ENCODE data around the gene AIM2. TPM values are rescaled to one million over a fixed set of nuclear protein-coding genes. Genes with fewer than 3 reads are reported as not detected.

The AIM2 gene, protein sequence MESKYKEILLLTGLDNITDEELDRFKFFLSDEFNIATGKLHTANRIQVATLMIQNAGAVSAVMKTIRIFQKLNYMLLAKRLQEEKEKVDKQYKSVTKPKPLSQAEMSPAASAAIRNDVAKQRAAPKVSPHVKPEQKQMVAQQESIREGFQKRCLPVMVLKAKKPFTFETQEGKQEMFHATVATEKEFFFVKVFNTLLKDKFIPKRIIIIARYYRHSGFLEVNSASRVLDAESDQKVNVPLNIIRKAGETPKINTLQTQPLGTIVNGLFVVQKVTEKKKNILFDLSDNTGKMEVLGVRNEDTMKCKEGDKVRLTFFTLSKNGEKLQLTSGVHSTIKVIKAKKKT
- 1.8 and 2.7 TPM in 2 replicates for total RNA-seq

DNA sequence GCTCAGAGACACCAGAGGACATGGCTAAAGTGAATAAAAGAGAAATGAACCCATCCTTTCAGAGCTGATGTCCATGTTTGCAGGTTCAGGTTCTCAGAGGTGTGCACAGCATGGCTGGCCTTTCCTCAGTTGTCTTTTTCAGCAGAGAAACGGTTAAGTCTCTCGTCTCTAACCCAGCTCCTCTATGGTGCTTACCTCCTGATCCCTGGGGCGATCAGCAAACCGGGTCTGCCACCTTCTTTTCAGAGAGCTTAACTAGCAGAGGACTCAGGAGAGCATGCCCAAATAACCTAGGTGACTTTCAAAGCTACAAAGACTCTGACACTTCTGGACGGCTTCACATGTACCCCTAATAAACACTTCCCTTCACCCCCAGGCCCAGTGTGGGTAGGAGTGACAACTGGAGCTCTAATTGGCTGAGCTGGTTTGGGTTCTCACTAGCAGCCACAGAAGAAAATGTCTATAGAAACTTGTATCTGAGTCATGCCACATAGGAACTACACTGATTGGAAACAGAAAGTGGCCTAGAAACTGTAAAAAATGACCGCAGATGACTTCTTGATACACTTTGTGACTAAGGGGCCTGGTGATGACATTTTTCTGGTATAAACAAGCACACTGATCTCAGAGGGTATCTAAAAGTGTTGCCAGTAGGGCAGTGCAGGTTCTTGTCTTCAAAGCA lies at the start of gene AIM2:
Gene AIM2, minus strand, starts transcription at position 329 of the 682 bp plus-strand sequence. CDS start 3,267 bp downstream, outside the sequence.

Other genes with a start within 250 kb of the AIM2 start
- not detected in 2 replicates for gene MNDA, start 245.4 kb downstream of the AIM2 start, total RNA-seq
- 0.20 and 2.6 TPM in 2 replicates for gene PYHIN1, start 145.2 kb downstream of the AIM2 start, total RNA-seq
- 115 and 149 TPM in 2 replicates for gene IFI16, start 66.9 kb downstream of the AIM2 start, total RNA-seq
- 0.20 and 1.1 TPM in 2 replicates for gene CADM3, start 94.8 kb upstream of the AIM2 start, total RNA-seq
- not detected in 2 replicates for gene ACKR1, start 128.1 kb upstream of the AIM2 start, total RNA-seq
- gene FCER1A, start 225.6 kb upstream of the AIM2 start, total RNA-seq = not detected in 2 replicates